B cell (primary cell): ENCODE data around the gene CCDC170. TPM values are rescaled to one million over a fixed set of nuclear protein-coding genes. Genes with fewer than 3 reads are reported as not detected.

ENCODE experiments used
- ATAC-seq: fragments of 200-7000 bp; cut with Tn5 transposase; one replicate; pipeline ENCODE4 v1.10.0; 2021; ENCODE audit warnings: low read depth, mild to moderate bottlenecking, moderate number of reproducible peaks, moderate library complexity
- CTCF ChIA-PET: fragments of 350-600 bp; sonication (Branson Sonifier 250); formaldehyde crosslinking; loops from one replicate; lab custom pipeline; 2021; ENCODE audit warnings: antibody characterized with exemption, inconsistent platforms; lab: Charles Lee
- POLR2A ChIA-PET: fragments of 350-600 bp; sonication (Branson Sonifier 250); formaldehyde crosslinking; loops from one replicate; lab custom pipeline; 2021; ENCODE audit warnings: antibody characterized with exemption; lab: Charles Lee
- DNase-seq: peaks from one replicate; pipeline ENCODE4 v3.0.0; 2013
- H2AFZ ChIP-seq: 2 replicates; pipeline ENCODE4 v1.6.1; 2012; ENCODE audit warnings: mild to moderate bottlenecking, low read depth, low read length; ENCODE audit not compliant: insufficient read depth, poor library complexity, severe bottlenecking
- H3K27ac ChIP-seq, 2 donors: 1 replicate in 1 of 2; 2 replicates in 1 of 2; pipeline ENCODE4 v1.5.1; 2012 to 2013; ENCODE audit warnings: low read length in 2 of 2, mild to moderate bottlenecking in 2 of 2, moderate library complexity in 1 of 2
- H3K27me3 ChIP-seq, 4 experiments: fragments of 200-600 bp in 1 of 4; sonication (generic) in 1 of 4; replicated peaks in 1 of 4; 1 replicate in 2 of 4; 2 replicates in 2 of 4; pipeline versions ENCODE4 v1.6.1 to v1.7.0; 2013 to 2016; ENCODE audit warnings: low read length in 3 of 4, mild to moderate bottlenecking in 2 of 4, mixed read lengths in 1 of 4, moderate library complexity in 1 of 4; ENCODE audit not compliant: insufficient read depth in 4 of 4, control insufficient read depth in 3 of 4; ENCODE audit errors: control extremely low read depth in 1 of 4
- H3K36me3 ChIP-seq, 2 experiments: replicated peaks in 1 of 2; 1 replicate in 1 of 2; 2 replicates in 1 of 2; pipeline versions ENCODE4 v1.6.1 to v1.7.1; 2013; ENCODE audit warnings: low read length in 1 of 2; ENCODE audit not compliant: insufficient read depth in 2 of 2, control insufficient read depth in 1 of 2; ENCODE audit errors: control extremely low read depth in 1 of 2, extremely low read depth in 1 of 2
- H3K4me1 ChIP-seq, 2 donors: fragments of 200-600 bp in 1 of 2; sonication (generic) in 1 of 2; 1 replicate in 1 of 2; 2 replicates in 1 of 2; pipeline versions ENCODE4 v1.5.1 to v1.6.1; 2013 to 2017; ENCODE audit warnings: low read length in 2 of 2; ENCODE audit not compliant: control insufficient read depth in 2 of 2, insufficient read depth in 2 of 2
- H3K4me2 ChIP-seq: replicated peaks from 2 replicates; pipeline ENCODE3; 2012; ENCODE audit warnings: mild to moderate bottlenecking, low read depth, low read length; ENCODE audit not compliant: poor library complexity, severe bottlenecking
- H3K4me3 ChIP-seq, 5 experiments: fragments of 200-600 bp in 1 of 5; sonication (generic) in 1 of 5; 1 replicate in 3 of 5; 2 replicates in 2 of 5; pipeline versions ENCODE4 v1.5.1 to v1.7.0; 2011 to 2016; ENCODE audit warnings: low read length in 4 of 5, mild to moderate bottlenecking in 4 of 5, low read depth in 2 of 5, control low read depth in 1 of 5, moderate library complexity in 1 of 5; ENCODE audit not compliant: insufficient read depth in 1 of 5; ENCODE audit errors: control extremely low read depth in 1 of 5, extremely low read depth in 1 of 5
- H3K79me2 ChIP-seq: fragments of 200-600 bp; sonication (generic); one replicate; pipeline ENCODE4 v1.6.0; 2016; ENCODE audit warnings: low read length; ENCODE audit not compliant: control insufficient read depth, insufficient read depth
- H3K9ac ChIP-seq: fragments of 200-600 bp; sonication (generic); 2 replicates; pipeline ENCODE4 v1.6.1; 2017; ENCODE audit warnings: mild to moderate bottlenecking, low read length, moderate library complexity
- H3K9me3 ChIP-seq, 3 donors: one replicate each; pipeline versions ENCODE4 v1.6.1 to v1.7.1; 2013; ENCODE audit warnings: low read length in 2 of 3; ENCODE audit not compliant: control insufficient read depth in 2 of 3, insufficient read depth in 1 of 3; ENCODE audit errors: control extremely low read depth in 1 of 3
- H4K20me1 ChIP-seq: 2 replicates; pipeline ENCODE4 v1.6.0; 2012; ENCODE audit warnings: mild to moderate bottlenecking, low read length; ENCODE audit not compliant: insufficient read depth, control insufficient read depth, poor library complexity, severe bottlenecking
- H3K27ac Mint-ChIP-seq: one replicate; pipeline ENCODE4 v1.8.0; 2021; ENCODE audit warnings: mixed read lengths
- H3K27me3 Mint-ChIP-seq: one replicate; pipeline ENCODE4 v1.8.0; 2021; ENCODE audit warnings: mixed read lengths
- H3K4me1 Mint-ChIP-seq: one replicate; pipeline ENCODE4 v1.8.0; 2021; ENCODE audit warnings: mixed read lengths
- H3K4me3 Mint-ChIP-seq: one replicate; pipeline ENCODE4 v1.8.0; 2021; ENCODE audit warnings: mixed read lengths
- H3K9me3 Mint-ChIP-seq: one replicate; pipeline ENCODE4 v1.8.0; 2022; ENCODE audit warnings: mixed read lengths; ENCODE audit not compliant: insufficient read depth
- EZH2 ChIP-seq: IDR thresholded peaks from 2 replicates; pipeline ENCODE4 v1.6.1; 2012; ENCODE audit warnings: borderline replicate concordance, low read depth, mild to moderate bottlenecking, moderate library complexity, low read length; ENCODE audit not compliant: insufficient read depth, poor library complexity, severe bottlenecking
- WGBS: methylation state at CpG from one replicate; pipeline ENCODE4 v1.1.5; 2013; ENCODE audit warnings: missing lambda C conversion rate; ENCODE audit not compliant: insufficient coverage; 5-methylcytosine and 5-hydroxymethylcytosine counted together
- intact Hi-C: fragments of 100-400 bp; cut with micrococcal nuclease; formaldehyde crosslinking; loops from one replicate; pipeline ENCODE4 v1.10.0; 2022
- polyA plus RNA-seq: library from polyadenylated mRNA; depleted of rRNA; stranded (reverse); fragments of >200 nt; gene quantifications from 2 replicates; pipeline ENCODE4 v1.2.3, GENCODE V29; 2012
- total RNA-seq, 2 donors: library from RNA; stranded (reverse); fragments of 120-200 nt in 1 of 2; gene quantifications; 1 replicate in 1 of 2; 2 replicates in 1 of 2; pipeline versions ENCODE4 v1.2.3 to v1.2.4, GENCODE V29; 2013 to 2022
- TF ChIP-seq, protein P1 (sequence below): fragments of 200-600 bp; IDR thresholded peaks from one replicate; pipeline ENCODE4 v1.8.0; 2022; ENCODE audit warnings: antibody characterized with exemption, mild to moderate bottlenecking

Gene CCDC170
- total and polyA plus RNA-seq, 2 donors (not counting 1 experiment from before 2014, with no cell fraction given) = 0.01 TPM; not detected in 1

DNA sequence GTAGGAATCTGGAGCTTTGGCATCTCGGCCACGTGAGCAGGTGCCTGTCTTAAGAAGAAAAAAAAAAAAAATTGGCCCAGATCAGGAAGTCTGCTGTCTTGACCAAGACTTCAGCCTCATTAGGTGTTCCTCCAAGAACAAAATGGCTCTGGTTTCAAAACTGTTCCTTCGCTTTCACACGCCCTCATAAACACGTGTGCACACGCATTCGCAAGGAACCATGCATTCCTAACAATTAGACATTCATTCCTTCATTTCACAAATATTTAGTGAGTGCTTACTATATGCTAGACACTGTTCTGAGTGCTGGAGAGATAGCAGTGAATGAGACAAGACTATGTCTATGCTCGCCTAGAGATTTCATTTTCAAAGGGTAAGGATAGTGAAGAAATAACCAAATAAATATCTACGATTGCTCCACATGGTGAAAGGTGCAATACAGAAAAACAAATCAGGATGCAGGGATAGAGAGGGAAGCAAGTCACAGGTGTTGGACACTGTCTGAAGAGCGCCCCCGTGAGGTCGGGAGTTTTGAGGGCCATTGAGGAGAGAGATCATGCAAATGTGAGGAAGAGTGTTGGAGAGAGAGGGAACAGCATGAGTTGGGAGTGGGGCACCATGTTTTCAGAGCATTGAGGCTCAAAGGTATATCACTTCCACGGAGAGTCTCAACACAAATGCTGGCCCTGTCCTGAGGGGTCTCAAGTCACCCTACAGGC lies 53.3 kb downstream of the CCDC170 start:
- H3K4me2 ChIP-seq = no peak overlapping the region
- H3K9me3 ChIP-seq = peaks cover 0 to 4% (median 0%) of the 10 kb centered on the region in 3 donors
- no peaks in the 10 kb centered on the region for H3K27me3 ChIP-seq
- no peaks in the 10 kb centered on the region for H3K4me1 ChIP-seq
- TF ChIP-seq EZH2 = no peak
- TF ChIP-seq, protein P1, sequence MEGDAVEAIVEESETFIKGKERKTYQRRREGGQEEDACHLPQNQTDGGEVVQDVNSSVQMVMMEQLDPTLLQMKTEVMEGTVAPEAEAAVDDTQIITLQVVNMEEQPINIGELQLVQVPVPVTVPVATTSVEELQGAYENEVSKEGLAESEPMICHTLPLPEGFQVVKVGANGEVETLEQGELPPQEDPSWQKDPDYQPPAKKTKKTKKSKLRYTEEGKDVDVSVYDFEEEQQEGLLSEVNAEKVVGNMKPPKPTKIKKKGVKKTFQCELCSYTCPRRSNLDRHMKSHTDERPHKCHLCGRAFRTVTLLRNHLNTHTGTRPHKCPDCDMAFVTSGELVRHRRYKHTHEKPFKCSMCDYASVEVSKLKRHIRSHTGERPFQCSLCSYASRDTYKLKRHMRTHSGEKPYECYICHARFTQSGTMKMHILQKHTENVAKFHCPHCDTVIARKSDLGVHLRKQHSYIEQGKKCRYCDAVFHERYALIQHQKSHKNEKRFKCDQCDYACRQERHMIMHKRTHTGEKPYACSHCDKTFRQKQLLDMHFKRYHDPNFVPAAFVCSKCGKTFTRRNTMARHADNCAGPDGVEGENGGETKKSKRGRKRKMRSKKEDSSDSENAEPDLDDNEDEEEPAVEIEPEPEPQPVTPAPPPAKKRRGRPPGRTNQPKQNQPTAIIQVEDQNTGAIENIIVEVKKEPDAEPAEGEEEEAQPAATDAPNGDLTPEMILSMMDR = no peak
- no peaks in the 10 kb centered on the region for H3K79me2 ChIP-seq
- DNase-seq (no peak), ATAC-seq (no peak)
- no peak overlapping the region for H3K4me3 ChIP-seq
- H3K4me3 Mint-ChIP-seq = no peak overlapping the region
- H4K20me1 ChIP-seq = no peaks in the 10 kb centered on the region
- CTCF ChIA-PET = no interaction called here
- H3K27me3 Mint-ChIP-seq = peaks cover 12% of the 10 kb centered on the region
- H3K27ac Mint-ChIP-seq = no peak overlapping the region
- no peak overlapping the region for H2AFZ ChIP-seq
- intact Hi-C loops = no loop called here
- H3K36me3 ChIP-seq = no peaks in the 10 kb centered on the region
- no peaks in the 10 kb centered on the region for H3K4me1 Mint-ChIP-seq
- H3K27ac ChIP-seq = no peak overlapping the region
- 85% methylated on average over 8 of the region's 13 CpGs for WGBS
- H3K9me3 Mint-ChIP-seq = peaks cover 5% of the 10 kb centered on the region
- no peak overlapping the region for H3K9ac ChIP-seq
- POLR2A ChIA-PET = no interaction called here

DNA sequence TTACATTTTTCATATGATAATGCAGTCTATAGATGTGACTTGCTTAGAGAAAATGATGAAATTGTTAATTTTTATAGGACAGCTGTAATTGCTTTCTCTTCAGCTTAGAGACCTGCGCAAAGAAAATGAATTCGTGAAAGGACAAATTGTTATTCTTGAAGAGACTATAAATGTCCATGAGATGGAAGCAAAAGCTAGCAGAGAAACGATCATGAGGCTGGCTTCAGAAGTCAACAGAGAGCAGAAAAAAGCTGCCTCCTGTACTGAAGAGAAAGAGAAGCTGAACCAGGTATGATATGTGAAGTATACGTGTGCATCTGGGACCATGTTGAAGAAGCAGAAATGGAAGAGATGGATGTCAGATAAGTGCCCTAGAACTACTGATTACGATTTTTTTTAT lies 54.4 kb downstream of the CCDC170 start:
- ChIA-PET CTCF (no interaction called here), POLR2A (no interaction called here)
- H3K9me3 Mint-ChIP-seq = peaks cover 5% of the 10 kb centered on the region
- intact Hi-C loops = no loop called here
- Histone ChIP-seq H3K4me3 (no peak overlapping the region), H2AFZ (no peak overlapping the region), H3K9me3 (peaks cover 0 to 4% (median 0%) of the 10 kb centered on the region in 3 donors), H3K27me3 (no peaks in the 10 kb centered on the region), H4K20me1 (no peaks in the 10 kb centered on the region), H3K4me1 (no peaks in the 10 kb centered on the region), H3K27ac (no peak overlapping the region), H3K36me3 (no peaks in the 10 kb centered on the region), H3K9ac (no peak overlapping the region), H3K4me2 (no peak overlapping the region), H3K79me2 (no peaks in the 10 kb centered on the region)
- ATAC-seq = no peak
- TF ChIP-seq, protein P1 = no peak
- no peaks in the 10 kb centered on the region for H3K4me1 Mint-ChIP-seq
- H3K27ac Mint-ChIP-seq = no peak overlapping the region
- WGBS = 79% methylated on average over 4 of the region's 5 CpGs
- no peak for DNase-seq
- H3K4me3 Mint-ChIP-seq = no peak overlapping the region
- H3K27me3 Mint-ChIP-seq = peaks cover 12% of the 10 kb centered on the region
